GM20000 (cell line): Measurements from ENCODE around the gene FAM98B.

ENCODE experiments used
- DNase-seq: peaks from one replicate; pipeline ENCODE4 v3.0.0; 2012; ENCODE audit warnings: low spot score
- TF ChIP-seq, protein P1 (sequence below): IDR thresholded peaks from 2 replicates; pipeline ENCODE4 v1.5.1; 2012; ENCODE audit warnings: mild to moderate bottlenecking, control low read depth; ENCODE audit errors: extremely low read depth, missing control alignments

FAM98B gene

DNA sequence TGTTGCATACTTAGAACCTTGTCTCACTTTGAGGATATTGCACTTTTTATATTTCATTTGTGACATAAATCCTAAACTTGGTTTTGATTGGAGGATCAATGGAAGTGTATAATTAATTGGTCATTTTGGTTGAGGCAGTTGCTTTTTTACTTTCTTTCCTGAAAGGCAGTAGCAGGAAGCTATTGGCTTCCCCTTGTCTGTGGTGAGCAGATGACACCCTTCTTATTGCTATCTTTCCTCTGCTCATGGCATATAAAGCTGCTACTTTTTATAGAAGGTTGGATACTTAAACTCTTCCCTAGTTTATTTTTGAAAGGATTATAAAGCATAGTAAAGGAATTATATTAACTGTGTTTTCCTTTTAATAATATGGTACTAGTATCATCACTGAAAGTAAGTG is 28.6 kb downstream of the FAM98B start:
- DNase-seq = no peak
- TF ChIP-seq, protein P1, sequence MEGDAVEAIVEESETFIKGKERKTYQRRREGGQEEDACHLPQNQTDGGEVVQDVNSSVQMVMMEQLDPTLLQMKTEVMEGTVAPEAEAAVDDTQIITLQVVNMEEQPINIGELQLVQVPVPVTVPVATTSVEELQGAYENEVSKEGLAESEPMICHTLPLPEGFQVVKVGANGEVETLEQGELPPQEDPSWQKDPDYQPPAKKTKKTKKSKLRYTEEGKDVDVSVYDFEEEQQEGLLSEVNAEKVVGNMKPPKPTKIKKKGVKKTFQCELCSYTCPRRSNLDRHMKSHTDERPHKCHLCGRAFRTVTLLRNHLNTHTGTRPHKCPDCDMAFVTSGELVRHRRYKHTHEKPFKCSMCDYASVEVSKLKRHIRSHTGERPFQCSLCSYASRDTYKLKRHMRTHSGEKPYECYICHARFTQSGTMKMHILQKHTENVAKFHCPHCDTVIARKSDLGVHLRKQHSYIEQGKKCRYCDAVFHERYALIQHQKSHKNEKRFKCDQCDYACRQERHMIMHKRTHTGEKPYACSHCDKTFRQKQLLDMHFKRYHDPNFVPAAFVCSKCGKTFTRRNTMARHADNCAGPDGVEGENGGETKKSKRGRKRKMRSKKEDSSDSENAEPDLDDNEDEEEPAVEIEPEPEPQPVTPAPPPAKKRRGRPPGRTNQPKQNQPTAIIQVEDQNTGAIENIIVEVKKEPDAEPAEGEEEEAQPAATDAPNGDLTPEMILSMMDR = no peak

DNA sequence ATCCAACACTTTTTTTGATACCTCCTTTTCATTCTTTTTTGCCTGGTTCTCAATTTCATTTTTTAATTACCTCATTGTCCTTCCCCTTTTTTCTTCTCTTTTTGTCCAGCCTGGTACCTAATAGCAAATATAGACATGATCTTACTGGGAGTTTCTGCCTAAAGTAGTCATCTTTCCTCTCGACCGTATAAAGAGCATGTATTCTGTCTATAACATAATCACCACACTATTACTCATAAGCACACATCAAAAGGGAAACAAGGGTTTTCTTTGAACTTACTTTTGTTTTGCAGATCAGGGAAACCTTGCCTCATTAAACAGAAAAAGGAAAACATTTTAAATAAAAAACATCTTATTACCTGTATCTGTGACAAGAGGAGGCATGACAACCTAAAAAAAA is 33.0 kb downstream of the FAM98B start:
- TF ChIP-seq, protein P1 = no peak
- DNase-seq = no peak

DNA sequence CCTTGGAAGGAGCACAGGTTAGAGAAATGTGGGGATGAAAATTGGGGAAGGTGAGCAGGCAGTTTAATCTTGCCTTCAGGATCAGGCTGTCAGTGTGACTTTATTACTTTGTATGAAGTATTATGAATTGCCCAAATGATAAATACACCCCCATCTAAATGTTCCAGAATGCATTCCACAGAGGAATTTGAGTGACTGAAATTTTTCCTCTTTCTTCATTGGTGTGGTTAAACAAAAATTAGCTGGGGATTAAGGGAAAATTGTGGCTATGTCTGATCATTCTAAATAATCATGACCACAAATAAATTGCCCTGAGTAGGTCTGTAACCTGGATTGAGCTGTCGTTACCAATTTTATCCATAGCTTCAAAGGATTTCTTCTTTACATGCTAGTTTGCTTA is 33.5 kb downstream of the FAM98B start:
- DNase-seq = no peak
- TF ChIP-seq, protein P1 = no peak

DNA sequence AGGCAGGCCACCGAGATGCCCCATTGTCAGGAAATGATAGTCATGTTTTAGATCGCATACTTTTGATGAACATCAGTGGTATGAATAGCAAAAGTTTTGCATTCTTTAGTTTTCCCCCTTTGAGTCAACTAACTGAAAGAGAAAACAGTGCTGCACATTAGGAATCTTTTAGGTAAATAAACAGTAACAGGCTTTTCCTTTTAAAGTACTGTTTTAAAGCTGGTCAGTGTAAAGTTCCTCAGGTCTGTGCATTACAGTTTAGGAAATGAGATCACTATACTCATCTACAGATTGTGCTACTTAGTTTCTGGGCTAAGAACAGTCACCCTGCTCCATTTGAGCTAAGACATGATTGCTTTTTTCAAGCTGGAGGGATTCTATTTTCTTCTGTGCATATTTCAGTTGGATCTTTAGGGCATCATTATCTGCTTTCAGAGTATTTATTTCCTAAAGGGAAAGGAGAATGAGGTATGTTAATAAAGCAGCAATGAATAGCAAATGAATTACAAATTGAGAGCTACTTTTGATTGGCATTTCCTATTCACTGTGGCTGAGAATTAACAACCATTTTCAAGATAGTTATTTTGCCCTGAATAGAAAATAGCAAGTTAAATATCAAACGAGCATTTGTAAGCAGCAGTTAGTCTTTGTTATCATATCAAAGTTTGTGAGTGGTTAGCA is 36.5 kb downstream of the FAM98B start:
- no peak for DNase-seq
- TF ChIP-seq, protein P1 = no peak

DNA sequence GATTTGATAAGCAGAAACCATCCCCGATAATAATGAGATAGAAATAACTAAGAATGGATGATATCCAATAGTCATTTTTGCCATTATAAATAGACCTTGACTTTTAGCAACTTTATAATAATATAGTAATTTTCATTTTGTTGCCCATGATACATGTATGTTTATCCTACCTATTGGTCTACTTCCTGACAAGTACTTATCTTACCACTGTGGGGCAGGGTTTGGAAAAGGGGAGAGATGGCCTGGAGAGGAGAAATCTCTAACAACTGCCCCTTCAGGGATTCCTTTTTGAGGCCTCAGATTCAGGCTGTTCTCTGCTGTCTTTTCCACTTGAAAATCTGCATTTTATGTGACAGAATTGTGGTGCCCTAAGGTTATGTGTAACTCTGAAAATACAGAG is 42.2 kb downstream of the FAM98B start:
- no peak for DNase-seq

DNA sequence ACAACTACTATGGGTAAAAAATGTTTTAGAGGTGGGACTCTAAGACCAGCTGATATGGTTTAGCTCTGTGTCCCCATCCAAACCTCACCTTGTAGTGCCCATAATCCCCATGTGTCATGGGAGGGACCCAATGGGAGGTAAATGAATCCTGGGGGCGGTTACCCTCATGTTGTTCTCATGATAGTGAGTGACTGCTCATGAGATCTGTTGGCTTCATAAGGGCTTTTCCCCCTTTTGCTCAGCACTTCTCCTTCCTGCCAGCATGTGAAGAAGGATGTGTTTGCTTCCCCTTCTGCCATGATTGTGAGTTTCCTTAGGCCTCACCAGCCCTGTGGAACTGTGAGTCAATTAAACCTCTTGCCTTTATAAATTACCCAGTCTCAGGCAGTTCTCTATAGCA is 45.7 kb downstream of the FAM98B start:
- no peak for DNase-seq

More for the DNA sequence above, 42.2 kb downstream of the FAM98B start:
- TF ChIP-seq, protein P1 = no peak

DNA sequence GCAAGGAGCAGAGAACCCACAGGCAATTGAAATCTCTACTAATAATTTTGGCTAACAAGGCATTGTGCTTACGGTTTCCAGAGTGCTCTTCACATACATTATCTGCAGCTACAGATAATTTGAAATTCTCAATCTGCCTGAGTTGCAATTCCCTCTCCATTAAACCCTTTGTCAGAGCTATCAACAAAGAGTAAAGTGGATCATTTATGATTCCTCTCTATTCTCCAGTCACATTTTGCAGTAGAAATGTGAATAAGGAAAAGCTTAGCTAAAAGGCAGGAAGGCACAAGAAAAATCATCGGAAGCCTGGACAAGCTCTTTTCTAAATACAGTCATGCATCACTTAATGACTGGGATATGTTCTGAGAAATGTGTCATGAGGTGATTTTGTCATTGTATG is 49.6 kb downstream of the FAM98B start:
- DNase-seq = no peak
- TF ChIP-seq, protein P1 = no peak

More for the DNA sequence above, 45.7 kb downstream of the FAM98B start:
- TF ChIP-seq, protein P1 = no peak
